ENCODE measurements around the gene CHP1.
"Not testable (repeated sequence)": the region's sequence is repeated elsewhere in the genome, so short reads cannot be mapped to it uniquely, and the experiment has no call there.

The CHP1 gene

DNA sequence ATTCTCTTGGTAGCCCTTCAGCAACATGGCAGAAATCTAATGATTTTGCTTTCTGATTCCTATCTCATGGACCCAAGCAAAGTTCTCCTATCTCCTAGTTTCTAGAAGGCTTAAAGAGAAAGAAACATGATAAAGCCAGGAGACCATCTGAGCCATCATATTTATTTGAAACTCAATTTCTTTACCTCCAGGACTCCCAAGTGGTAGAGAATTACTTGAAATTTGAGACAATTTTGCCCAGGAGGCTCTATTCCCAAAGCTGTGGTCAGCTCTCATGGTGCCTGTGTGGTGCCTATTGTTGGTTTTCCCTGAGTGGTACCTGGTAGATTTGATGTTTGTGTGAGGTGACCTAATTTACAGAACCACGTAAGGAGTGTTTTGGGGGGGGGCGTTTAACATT, 38.8 kb downstream of the CHP1 start:
- TF ChIP-seq, protein P1, sequence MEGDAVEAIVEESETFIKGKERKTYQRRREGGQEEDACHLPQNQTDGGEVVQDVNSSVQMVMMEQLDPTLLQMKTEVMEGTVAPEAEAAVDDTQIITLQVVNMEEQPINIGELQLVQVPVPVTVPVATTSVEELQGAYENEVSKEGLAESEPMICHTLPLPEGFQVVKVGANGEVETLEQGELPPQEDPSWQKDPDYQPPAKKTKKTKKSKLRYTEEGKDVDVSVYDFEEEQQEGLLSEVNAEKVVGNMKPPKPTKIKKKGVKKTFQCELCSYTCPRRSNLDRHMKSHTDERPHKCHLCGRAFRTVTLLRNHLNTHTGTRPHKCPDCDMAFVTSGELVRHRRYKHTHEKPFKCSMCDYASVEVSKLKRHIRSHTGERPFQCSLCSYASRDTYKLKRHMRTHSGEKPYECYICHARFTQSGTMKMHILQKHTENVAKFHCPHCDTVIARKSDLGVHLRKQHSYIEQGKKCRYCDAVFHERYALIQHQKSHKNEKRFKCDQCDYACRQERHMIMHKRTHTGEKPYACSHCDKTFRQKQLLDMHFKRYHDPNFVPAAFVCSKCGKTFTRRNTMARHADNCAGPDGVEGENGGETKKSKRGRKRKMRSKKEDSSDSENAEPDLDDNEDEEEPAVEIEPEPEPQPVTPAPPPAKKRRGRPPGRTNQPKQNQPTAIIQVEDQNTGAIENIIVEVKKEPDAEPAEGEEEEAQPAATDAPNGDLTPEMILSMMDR (IDR thresholded peaks at IDR 0.05; ENCODE audit: insufficient read depth, low read depth, low read length, missing control alignments) = no peak
- no peak for DNase-seq (ENCODE audit: low read depth)
- H3K4me3 ChIP-seq (ENCODE audit: low read length) = no peak overlapping the region

DNA sequence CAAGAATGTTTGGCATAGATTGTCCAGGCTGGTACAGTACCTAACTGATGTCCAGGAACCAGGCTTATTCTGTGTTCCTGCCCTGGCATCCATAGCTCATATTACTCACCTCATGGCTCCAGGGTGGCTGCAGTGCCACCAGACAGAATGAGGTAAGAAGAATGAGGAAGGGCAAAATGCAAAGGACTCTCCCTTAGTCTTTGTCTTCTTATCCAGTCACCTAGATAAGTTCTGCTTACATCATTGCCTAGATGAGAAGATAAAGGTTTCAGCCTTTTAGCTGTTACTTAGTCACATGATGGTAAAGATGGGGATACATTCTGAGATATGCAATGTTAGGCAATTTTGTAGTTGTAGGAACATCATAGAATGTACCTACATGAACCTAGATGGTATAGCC, 45.8 kb downstream of the CHP1 start:
- peak; percentile 54 for DNase-seq (ENCODE audit: low read depth)
- H3K4me3 ChIP-seq (ENCODE audit: low read length) = no peak overlapping the region
- TF ChIP-seq, protein P1 (IDR thresholded peaks at IDR 0.05; ENCODE audit: insufficient read depth, low read depth, low read length, missing control alignments) = no peak

DNA sequence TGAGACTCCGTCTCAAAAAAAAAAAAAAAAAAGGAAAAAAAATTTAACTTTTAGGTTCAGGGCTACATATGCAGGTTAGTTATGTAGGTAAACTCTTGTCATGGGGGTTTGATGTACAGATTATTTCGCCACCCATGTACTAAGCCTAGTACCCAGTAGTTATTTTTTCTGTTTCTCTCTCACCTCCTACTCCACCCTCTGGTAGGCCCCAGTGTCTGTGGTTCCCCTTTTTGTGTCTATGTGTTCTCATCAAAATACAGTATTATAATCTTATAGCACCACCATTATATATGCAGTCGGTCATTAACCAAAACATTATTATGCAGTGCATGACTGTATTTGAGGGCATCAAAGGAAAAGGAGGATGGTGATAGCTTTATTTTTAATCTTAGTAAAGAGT, 47.3 kb downstream of the CHP1 start:
- H3K4me3 ChIP-seq (ENCODE audit: low read length) = no peak overlapping the region
- DNase-seq (ENCODE audit: low read depth) = no peak
- TF ChIP-seq, protein P1 (IDR thresholded peaks at IDR 0.05; ENCODE audit: insufficient read depth, low read depth, low read length, missing control alignments) = no peak

DNA sequence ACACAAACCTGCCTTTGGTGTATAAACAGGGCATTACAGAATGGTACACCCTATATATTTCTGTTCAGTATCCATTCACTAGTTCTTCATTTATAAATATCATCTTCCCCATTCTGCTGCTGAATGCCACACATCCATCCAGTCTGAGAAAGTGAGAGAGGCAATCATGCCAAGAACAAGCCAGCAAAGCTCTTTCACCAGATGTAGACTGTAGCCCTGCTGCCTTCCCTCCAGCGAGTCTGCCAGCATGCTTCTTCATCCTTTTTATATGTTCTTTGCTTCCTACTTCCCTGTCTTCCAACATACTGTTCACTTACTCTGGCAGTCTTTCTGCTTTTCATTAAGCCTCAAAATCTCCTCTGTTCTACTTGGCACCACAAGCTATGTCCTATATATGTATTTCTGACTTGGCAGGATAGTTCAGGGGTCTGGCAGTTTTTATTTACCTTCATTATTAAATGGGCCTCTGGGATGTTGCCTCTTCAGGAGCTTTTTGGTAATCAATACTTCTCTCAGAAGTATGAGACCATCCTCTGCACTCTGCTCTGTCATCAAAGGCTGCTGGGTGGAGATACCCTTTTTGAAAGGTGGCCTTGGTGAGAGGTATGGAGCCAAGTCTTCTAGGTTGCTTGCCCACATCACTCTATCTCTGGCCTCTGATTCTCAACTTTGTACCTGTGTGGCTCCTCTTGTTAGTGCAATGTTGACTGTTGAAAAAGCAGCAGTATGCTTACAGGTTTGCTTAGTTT, 48.6 kb downstream of the CHP1 start:
- TF ChIP-seq, protein P1 (IDR thresholded peaks at IDR 0.05; ENCODE audit: insufficient read depth, low read depth, low read length, missing control alignments) = no peak
- DNase-seq (ENCODE audit: low read depth) = no peak
- H3K4me3 ChIP-seq (ENCODE audit: low read length) = no peak overlapping the region

DNA sequence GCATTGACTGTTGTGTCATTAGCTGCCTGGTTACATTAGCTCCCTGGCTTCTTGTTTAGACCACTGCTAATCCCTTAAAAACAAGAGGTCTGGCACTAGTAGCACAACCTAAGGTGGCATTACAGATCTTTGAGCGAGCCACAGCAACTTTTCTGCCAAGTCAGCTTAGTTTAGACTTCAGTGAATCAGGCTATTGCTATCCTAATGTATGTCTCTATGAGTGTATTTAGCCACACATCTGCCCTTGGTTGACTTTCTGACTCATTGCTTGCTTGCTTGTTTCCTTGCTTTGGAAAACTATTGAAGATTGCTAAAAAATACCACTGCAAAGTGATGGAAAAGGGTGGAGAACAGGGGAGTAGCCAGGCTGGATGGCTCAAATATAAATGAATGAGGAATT, 50.2 kb downstream of the CHP1 start:
- TF ChIP-seq, protein P1 (IDR thresholded peaks at IDR 0.05; ENCODE audit: insufficient read depth, low read depth, low read length, missing control alignments) = no peak
- H3K4me3 ChIP-seq (ENCODE audit: low read length) = no peak overlapping the region
- DNase-seq (ENCODE audit: low read depth) = peak; percentile 87

DNA sequence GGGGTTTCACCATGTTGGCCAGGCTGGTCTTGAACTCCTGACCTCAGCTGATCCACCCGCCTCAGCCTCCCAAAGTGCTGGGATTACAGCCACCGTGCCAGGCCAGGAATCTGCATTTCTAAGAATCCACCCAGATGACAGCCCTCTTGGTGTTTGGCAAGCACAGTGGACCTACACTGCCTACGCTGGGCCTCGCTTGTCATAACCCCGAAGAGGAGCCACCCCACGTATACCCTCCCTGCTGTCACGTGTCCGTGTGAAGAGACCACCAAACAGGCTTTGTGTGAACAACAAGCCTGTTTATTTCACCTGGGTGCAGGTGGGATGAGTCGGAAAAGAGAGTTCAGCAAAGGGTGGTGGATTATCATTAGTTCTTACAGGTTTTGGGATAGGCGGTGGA, 51.4 kb downstream of the CHP1 start:
- not testable (repeated sequence) for H3K4me3 ChIP-seq (ENCODE audit: low read length); DNase-seq (ENCODE audit: low read depth)

DNA sequence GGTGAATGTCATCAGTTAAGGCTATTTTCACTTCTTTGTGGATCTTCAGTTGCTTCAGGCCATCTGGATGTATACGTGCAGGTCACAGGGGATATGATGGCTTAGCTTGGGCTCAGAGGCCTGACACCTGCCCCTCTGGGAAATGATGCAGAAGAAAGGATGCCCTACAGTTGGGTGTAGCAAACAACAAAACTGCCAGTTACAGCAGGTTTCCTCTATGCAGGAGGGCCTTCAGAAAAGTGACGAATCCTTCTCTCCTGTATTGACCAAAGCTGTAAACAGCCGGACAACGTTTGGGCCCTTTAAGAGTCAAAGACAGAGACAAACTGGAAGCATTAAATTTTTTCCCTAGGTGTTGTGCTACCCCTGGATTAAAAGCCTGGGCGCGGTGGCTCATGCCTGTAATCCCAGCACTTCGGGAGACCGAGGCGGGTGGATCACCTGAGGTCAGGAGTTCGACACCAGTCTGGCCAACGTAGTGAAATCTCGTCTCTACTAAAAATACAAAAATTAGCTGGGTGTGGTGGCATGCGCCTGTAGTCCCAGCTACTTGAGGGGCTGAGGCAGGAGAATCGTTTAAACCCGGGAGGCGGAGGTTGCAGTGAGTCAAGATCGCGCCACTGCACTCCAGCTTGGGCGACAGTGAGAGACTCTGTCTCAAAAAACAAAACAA, 52.0 kb downstream of the CHP1 start:
- not testable (repeated sequence) for DNase-seq (ENCODE audit: low read depth)
- H3K4me3 ChIP-seq (ENCODE audit: low read length) = peak overlapping the region; percentile 63

All from epithelial cell of esophagus (primary cell).